ENCODE measurements around the gene ARHGAP10.
"Not testable (repeated sequence)": the region's sequence is repeated elsewhere in the genome, so short reads cannot be mapped to it uniquely, and the experiment has no call there.

The ARHGAP10 gene

DNA sequence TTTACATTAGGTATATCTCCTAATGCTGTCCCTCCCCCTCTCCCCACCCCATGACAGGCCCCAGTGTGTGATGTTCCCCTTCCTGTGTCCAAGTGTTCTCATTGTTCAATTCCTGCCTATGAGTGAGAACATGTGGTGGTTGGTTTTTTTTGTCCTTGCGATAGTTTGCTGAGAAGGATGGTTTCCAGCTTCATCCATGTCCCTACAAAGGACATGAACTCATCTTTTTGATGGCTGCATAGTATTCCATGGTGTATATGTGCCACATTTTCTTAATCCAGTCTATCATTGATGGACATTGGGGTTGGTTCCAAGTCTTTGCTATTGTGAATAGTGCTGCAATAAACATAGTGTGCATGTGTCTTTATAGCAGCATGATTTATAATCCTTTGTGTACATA, 268.1 kb downstream of the ARHGAP10 start:
- DNase-seq = not testable (repeated sequence)

DNA sequence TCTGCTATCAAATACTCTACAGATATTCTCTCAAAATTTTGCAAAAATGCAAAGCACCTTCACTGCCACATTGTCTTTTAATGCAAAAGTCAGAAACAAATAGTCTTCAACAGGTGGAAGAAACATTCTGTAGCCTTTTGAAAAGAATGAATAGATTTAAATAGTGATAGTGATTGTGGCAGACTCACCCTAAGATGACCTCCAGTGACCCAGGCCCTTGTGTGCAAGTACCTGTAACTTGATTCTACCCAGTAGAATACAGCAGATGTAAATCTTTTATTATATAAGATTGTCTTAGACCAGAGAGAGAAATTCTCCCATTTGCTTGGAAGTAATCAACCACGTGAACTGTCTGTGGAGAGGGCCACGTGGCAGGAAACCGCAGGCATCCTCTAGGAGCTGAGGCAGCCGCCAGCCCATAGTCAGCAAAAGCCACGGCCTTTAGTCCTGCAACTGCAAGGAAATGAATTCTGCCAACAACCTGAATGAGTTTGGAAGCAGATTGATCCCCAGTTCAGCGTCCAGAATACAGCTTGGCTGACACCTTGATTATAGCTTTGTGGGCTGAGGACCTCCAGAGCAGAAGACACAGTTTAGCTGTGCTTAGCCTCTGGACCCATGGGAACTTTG, 272.5 kb downstream of the ARHGAP10 start:
- no peak for DNase-seq

DNA sequence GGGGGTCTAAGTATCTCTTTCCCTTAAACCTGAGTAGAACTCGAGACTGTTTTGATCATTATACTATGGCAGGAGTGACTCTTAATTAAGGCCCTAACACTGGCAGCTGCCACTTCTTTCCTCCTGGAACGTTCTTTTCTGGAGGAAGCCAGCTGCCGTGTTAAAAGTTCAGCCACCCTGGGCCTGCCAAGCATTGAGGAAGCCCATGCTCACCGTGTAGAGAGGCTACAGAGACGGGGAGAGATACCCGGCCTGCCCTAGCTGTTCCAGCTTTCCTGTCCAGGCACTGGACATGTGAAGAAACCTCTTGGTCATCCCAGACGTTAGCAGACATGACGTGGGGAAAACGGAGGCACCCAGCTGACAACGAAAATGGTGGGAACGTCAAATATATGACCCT, 274.1 kb downstream of the ARHGAP10 start:
- no peak for DNase-seq

DNA sequence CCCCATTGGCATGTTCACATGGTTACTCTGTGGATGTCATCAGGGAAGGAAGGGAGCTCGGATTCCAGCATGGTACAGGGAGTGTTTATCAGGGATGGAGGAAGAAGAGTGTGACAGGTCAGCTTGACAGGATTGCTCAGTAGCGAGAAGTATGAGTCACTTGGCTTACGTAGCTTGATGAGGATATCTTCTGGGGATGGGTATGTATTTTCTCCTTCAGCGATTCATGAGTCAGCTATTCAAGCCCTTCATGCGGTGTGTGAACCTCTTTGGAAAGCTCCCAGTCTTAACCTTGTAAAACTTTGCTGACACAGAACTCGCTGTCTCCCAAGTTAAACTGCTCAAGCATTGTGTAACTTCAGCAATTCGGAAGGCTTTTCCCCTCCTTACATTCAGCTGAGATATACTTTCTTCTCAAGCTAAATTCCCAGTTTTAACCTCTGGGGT, 275.4 kb downstream of the ARHGAP10 start:
- no peak for DNase-seq

DNA sequence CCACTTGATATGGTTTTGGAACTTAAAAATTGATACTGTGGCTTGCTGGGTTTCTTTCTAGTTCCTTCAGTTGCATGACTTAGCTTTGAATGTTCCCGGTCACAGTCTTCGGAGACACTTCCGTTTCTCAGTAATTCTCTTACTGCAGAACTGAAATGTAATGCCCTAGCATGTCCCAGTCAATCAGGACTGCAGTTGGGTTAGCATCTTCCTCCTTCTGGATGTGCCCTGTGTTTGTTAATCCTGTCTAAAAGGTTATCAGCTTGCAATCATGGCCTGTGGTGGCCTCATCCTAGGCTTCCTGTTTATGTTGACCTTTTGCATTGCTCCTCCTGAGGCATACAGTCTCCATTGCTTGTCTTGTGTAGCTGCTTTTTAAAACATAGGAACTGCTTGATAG, 275.9 kb downstream of the ARHGAP10 start:
- DNase-seq = no peak

DNA sequence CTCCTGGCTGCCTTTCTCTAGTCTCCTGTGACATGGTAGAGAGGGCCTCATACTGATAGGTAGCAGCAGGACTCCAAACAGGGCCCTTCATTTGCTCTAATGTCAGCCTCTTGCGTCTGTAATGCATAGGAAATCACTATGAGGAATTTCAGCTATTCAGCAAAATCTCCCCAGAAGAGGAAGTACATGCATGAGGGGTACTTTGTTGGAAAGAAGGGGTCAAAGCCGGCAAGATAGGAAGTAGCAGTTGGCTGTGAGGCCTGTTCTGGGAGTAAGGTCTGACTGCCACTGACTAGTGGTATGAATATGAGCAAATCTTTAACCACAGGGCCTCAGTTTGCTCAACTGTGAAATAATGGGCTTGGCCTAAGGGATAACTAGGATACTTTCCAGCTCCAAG, 283.2 kb downstream of the ARHGAP10 start:
- DNase-seq = no peak

DNA sequence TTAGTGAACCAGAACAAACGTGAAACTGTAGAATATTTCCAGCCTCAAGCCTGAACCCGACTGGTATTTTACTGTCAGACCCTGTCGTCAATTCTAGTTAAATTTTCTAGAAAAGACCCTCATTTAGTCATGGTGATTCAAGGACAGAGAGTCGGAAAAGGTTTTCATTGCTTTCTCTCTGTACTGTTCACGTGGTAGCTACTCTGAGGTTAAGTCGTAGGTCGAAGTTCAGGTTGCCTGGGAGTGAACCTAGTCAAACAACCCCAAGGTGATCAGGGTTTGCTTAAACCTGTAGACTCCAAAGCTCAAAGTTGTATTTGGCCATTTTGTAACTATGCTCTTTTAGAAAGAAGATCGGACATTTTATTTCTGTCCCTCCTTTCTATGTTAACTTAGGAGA, 283.6 kb downstream of the ARHGAP10 start:
- DNase-seq = no peak

DNA sequence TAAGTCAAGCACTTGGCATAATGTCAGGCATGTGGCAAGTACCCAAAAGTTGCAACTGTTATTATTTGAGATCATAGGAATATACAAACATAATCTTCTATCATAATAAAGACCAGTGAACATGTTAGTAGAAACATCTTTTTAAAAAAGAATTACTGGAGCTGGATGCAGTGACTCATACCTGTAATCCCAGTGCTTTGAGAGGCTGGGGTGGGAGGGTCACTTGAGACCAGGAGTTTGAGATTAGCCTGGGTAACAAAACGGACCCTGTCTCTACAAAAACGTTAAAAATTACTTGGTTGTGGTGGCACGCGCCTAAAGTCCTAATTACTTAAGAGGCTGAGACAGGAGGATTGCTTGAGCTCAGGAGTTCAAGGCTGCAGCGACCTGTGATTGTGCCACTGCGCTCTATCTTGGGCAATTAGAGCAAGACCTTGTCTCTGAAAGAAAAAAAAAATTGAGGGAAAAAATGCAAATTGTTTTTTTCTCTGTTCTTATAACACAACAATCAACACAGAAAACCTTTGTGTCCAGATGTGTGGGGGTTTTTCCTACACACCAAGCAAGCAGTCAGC, 284.3 kb downstream of the ARHGAP10 start:
- DNase-seq = no peak

DNA sequence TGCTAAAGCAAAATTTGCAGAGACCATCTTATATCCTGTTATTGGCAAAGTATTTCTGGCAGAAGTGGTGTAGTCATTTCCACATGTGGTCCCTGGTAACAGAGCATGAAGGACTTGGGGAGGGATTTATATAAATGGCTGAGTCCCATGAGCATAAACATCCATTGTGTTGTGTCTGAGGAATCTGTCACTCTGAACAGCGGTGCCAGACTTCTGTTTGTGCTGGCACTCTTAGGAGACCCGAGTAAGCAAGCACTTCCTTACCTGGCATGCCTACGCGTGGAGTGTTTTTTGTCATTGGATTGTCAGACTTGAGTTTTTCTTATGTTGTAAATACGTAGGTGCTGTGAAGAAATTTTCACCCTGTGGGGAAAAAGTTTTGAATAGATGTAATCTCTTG, 285.9 kb downstream of the ARHGAP10 start:
- no peak for DNase-seq

DNA sequence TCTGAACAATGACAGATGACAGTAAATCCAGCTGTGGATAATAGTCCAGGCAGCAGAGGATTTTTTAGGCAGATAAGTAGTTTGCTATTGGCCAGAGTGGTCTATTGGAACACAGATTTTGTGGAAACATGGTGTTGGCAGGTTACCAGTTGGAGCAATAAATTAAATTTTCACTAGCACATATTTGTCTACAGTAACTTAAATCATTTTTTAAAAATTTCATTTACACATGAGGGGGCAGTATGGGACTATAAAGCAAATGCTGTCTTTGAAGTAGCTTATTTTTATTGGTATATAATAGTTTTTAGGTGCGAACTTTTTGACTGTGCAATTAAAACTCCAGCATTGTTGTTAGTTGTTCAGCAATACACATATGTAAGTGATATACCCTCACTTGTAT, 289.8 kb downstream of the ARHGAP10 start:
- no peak for DNase-seq

DNA sequence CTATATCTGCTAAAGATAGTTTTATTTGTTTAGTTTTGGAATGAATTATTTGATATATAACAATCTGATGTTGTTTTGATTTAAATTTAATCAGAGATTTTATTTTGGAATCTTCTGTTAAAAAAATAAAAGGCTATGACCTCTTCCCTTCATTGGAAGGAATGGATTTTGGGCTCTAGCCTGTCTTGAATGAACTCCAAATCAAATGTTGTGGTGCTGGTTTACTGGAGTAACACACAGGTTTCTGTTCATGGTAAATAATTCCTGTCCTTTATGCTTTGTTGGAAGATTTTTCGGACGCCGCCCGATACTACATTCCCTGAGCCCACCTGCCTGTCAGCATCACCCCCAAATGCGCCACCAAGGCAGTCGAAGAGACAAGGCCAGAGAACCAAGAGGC, 291.1 kb downstream of the ARHGAP10 start:
- no peak for DNase-seq

DNA sequence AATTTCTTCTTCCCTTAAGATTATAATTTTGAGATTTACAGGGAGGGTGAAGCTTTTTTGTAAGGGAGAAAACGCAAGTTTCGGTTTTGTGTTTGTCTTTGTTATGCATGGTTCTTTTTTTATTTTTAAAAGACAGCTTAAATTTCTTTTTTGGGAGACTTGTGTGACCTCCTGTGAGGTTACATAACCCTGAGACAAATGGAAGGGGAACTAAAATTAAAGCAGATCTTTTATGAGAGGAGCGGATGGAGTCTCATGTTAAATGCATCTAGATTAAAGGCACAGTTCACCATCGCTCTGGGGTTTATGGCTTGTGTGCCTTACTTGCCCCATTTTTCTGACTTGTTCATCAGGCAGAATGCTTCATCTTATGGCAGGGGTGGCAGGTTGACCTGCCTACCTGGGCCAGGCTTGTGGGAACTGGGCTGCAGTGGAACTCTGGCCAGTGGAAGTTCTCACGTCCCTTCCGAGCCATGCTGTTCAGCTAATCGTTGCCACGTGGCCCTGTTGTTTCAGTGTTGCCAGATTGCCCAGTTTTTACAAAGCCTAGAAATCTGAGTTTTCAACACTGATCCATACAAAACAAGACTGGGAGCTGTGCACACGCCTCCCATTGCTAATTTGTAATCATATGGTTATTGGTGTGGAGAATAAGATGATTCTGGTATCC, 291.8 kb downstream of the ARHGAP10 start:
- no peak for DNase-seq

DNA sequence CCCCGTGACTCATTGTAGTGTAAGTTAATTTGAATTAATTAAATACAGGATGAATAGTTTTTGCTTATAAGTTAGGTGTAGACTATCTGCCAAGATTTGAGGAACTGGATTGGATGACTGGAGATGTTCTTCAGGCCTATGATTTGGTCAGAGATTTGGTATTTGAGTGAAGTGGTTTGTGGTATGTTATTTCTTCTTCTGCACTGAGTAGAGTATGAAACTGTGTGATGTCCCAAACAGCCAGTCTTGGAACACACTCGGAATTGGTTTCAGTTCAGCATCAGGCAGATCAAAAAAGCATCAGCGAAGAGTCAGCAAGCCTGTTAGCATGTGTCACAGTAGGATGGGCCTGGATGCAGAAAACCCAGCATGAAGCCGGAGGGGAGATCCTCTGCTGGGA, 294.1 kb downstream of the ARHGAP10 start:
- no peak for DNase-seq

DNA sequence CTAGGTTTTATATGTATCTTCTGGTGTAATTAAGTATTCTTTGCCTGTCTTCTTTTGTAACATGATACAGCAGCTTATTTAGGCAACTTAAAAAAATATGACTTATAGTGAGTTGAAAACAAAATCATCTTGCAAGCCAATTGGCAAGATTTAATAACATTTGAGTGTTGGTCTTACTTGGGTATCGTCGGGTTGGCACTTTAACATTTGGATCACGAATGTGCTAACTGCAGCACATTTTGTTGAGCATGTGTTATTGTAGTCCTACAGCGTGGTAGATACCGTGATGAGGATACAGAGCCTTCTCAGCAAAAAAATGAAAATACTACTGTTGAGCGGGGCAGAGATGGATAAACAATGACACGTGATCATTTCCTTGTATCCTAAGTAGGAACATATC, 295.3 kb downstream of the ARHGAP10 start:
- DNase-seq = no peak

DNA sequence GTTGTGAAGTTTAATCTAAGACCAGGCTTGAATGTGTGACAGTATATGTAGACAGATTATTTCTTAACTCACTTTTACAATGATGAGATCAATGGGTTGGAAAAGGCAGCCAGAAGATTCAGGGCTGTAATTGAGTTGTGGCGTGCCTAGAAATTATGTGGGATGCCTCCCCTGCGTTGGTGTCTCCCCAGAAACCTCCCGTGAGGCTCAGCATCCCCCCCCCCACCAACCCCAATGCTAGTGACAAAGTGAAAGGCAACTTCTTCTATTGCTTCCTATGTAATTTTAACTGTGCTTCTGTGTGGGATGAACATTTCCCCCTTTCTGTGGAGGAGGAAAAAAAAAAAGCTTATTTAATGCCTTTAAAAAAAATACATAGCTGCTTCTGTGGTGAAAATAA, 297.9 kb downstream of the ARHGAP10 start:
- DNase-seq = no peak

DNA sequence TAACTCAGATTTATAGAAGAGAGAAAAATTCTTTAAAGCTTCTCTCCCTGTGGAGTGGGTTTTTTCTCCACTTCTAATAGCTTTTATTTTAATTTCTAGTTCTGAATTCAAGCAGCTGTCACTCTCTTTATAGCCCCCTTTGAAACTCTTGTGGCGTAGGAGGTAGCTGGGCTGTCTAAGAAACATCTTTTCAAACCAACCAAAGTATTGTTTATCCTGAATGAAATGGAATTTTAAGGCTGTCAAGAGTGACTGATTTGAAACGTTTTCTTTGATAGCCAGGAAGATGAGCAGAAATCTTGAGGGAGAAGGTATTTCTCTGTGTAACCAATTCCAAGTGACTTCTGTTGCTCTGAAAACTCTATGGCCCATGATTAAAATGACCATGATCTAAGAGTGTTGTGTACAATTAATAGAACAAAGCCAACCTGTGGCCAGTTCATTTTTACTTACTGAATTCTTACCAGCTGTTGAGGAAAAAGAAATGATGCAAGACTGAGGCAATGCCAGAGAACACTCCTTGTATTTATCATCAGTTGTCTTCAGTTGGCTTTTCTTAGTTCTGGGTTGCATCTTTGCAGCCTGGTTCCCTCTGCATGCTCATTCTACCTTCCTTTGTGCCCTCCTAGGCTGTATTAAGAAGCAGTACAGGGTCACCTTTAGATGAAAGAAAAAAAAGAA, 298.4 kb downstream of the ARHGAP10 start:
- DNase-seq = no peak

DNA sequence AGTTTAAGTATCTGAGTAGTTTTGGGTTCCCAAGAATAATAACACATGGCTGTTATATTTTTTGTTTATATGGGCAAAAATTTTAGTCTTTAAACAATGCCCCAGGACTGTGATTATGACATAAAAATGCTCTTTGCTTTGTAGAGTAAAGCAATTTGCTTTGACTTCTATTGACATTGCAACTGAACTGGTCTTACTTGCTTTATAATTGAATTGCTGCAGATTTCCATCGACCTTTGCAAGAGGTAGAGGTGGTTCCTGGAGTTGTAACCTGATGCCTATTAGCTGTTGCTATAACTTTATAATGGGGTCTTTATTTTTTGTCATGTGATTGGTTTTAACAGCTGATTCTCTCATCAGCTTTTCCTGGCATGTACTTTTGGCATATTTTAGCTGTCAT, 302.9 kb downstream of the ARHGAP10 start:
- no peak for DNase-seq

DNA sequence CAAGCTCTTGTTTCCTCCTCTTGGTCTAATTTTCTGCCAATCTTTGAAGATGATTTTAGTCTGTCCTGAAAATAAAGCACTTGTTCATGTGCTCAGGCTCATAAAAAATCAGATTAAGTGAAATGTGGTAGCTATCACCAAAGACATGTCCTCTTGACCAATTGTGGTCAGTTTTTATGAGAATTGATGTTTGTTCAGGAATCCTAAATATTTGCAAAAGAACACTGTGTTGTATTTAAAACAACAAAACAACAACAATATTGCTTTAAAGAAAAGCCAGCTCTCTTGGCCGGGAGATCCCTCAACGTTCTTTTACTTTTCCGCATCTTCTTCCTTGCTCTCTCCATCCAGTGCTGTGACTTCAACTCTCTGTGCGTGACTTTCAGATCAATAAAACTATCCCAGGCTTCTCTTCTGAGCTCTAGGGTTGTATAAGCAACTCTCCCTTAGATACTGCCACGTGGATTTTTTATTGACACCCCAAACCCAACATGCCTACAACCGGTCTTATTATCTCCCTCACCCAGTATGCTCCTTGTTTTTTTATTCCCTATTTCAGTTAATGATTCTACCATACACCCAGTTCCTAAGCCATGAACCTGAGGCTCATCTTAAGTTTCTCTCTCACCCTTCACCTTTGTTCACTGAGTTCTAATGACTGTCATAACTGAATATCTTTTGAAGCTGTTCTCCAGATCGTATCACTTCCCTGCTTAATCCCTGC, 309.9 kb downstream of the ARHGAP10 start:
- DNase-seq = no peak

DNA sequence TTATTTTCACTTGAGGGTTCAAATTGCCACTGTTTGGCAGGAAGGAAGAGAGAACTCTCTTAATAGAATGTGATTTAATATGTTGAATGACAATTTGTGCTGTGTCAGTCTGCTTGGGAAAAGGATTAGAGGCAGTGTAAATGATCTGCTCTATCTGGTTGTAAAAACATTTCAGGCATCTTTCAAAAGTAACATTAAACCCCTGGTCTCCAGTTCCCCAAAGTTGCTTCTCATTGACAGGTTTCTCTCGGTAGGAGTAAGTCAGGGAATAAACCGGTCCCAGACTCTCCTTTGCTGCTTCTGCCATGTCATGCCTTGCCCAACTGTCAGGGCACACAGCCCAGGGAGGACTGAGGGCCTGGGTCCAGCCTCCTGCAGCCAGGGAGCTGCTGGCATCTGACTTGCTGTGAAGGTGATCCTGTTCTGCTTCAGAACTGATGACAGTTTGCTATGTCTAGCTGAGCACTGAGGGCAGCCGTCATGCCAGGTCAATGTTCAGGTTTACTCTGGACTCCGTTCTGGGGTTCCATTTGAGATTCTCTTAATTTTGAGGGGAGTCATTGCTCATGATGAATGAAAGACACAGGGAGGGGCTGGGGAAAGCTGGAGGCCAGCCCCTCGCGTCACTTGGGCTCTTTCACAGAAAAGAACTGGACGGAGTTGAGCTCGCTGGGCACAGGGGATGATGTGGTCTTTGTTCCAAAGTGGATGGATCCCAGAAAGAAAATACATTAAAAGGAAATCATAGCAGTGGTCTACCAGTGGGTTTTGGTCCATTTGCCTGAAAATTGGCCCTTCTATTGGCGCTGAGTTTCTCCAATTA, 312.4 kb downstream of the ARHGAP10 start:
- no peak for DNase-seq

DNA sequence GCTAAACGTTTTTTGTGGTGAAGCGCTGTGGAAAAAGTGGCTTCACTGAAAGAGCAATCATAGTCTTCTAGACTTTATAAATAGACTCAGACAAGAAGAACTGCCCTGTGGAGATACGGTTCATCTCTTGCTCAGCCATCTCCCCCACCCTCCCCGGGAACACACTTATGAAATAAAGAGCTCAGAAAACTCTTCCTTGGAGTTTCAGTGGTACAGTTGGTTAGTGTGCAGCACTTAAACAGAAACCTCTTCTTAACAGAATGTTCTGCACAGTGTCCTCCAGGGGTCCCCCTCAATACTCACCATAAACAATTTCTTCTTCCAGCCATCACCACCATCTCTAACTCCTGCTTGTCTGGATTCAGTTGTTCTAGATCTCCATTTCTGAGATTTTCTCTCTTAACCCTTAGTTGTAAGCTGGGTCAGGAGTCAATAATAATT, 313.0 kb downstream of the ARHGAP10 start:
- DNase-seq = no peak

DNA sequence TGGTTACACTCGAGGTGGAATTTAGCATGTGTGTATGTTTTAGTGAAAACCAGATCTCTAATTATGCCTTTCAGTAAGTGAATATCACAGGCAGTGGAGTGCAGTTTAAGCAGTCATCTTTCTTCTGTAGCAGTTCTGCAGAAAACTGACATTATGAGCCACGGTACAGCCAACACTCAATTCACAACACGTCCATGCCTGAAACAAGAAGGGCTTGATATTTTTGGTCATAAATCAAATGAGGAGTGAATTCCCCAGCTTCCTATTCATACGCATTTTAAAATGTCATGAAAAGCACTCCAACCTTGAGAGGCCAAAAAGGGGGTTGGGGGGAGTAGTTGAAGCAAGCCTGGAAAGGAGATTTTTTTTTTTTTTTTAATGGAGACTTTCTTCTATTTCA, 316.7 kb downstream of the ARHGAP10 start:
- DNase-seq = no peak

DNA sequence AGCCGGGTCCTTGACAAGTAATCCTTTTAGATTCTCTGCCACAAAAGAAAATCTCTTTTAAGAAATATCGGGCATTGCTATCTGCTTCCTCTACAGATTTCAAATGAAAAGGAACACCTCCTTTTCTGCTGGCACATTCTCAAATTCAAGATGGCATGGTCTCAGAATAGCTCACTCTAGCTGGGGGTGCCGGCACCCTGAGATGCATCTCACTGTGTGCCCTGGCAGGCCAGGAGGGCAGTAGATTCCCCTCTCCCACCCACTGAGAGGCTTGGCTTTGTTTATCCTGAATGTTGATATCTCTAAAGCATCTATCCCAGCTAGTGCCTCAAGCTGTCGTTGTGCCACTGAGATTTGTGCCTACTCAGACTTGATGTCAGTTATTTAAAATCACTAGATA, 319.5 kb downstream of the ARHGAP10 start:
- DNase-seq = no peak

Data from activated naive CD4-positive, alpha-beta T cell treated with anti-CD3 and anti-CD28 coated beads, Interleukin-2, amount 50 U/mL, for 16 hours (primary cell).